ENCODE measurements around the gene NUP58. TPM values are rescaled to one million over a fixed set of nuclear protein-coding genes. Genes with fewer than 3 reads are reported as not detected.

The NUP58 gene
- total RNA-seq, 1 donor from 2014 or later, result 133 TPM

DNA sequence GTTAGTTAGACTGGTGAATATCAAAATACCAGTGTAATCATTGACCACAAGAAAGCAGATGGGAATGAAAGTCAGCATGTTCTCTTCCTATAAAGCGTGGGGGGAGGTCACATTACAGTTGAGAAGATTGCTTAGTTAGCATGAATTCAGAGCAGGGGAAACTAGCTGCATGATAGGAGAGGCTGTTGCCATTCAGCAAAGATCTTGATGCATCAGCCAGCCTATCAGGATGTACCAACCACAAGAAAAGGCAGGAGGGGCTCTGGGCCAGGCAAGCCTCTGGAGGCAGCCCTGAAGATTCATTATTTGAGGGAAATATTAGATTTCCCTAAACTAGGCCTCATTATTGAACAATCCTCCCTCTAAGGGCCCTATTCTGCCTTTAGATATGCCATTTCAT lies 9.1 kb upstream of the NUP58 start:
- FAIRE-seq (peak; percentile 47), DNase-seq (ENCODE audit: low read depth) (peak; percentile 35)
- TF ChIP-seq, protein P1, sequence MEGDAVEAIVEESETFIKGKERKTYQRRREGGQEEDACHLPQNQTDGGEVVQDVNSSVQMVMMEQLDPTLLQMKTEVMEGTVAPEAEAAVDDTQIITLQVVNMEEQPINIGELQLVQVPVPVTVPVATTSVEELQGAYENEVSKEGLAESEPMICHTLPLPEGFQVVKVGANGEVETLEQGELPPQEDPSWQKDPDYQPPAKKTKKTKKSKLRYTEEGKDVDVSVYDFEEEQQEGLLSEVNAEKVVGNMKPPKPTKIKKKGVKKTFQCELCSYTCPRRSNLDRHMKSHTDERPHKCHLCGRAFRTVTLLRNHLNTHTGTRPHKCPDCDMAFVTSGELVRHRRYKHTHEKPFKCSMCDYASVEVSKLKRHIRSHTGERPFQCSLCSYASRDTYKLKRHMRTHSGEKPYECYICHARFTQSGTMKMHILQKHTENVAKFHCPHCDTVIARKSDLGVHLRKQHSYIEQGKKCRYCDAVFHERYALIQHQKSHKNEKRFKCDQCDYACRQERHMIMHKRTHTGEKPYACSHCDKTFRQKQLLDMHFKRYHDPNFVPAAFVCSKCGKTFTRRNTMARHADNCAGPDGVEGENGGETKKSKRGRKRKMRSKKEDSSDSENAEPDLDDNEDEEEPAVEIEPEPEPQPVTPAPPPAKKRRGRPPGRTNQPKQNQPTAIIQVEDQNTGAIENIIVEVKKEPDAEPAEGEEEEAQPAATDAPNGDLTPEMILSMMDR (IDR thresholded peaks at IDR 0.05; ENCODE audit: insufficient read depth, low read length, severe bottlenecking), result no peak
- Histone ChIP-seq H3K36me3 (ENCODE audit: control insufficient read depth, insufficient read depth, low read length) (no peaks in the 10 kb centered on the region), H3K4me3 (ENCODE audit: low read depth, low read length) (no peak overlapping the region), H3K27me3 (ENCODE audit: control insufficient read depth, insufficient read depth, low read length) (no peaks in the 10 kb centered on the region)

DNA sequence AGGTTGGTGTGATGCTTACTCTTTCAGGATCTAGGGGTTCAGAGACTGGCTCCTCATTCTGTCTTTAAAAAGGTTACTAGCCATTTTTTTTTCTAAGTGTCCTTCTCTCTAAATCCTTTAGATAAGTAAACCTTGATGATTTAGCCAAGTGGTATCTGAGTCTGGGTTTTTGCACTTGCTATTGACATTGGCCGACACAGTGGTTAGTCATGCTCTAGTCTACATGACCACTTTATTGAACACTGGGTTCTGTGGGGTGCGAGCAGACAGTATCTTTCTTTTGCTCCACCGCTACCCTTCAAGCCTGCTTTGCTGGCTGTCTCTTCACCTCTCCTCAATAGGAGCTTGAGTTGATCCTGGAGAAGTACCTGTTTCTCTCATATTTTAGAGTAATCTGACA lies 6.2 kb upstream of the NUP58 start:
- TF ChIP-seq, protein P1 (IDR thresholded peaks at IDR 0.05; ENCODE audit: insufficient read depth, low read length, severe bottlenecking), result no peak
- no peaks in the 10 kb centered on the region for H3K27me3 ChIP-seq (ENCODE audit: control insufficient read depth, insufficient read depth, low read length)
- DNase-seq (ENCODE audit: low read depth) (peak; percentile 55), FAIRE-seq (no peak)
- H3K4me3 ChIP-seq (ENCODE audit: low read depth, low read length), result no peak overlapping the region
- H3K36me3 ChIP-seq (ENCODE audit: control insufficient read depth, insufficient read depth, low read length), result no peaks in the 10 kb centered on the region

DNA sequence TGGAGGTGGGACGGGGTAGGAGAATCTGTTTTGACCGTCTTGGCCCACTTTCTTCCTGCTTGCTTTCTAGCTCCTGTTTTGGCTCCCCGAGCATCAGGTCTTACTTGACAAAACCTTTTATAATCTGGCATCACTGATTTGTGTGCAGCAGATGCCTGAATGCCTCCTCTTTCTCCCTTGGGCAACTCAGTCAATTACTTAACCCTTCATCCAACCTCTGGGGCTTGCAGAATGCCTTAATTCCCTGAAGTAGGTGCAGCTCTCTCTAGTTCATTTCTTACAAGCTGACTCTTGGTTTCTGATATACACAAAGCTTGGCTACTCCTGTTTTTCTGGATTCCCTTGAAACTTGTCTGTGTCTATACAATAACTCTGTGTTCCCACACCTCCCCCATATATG lies 5.7 kb upstream of the NUP58 start:
- Histone ChIP-seq H3K36me3 (ENCODE audit: control insufficient read depth, insufficient read depth, low read length) (no peaks in the 10 kb centered on the region), H3K27me3 (ENCODE audit: control insufficient read depth, insufficient read depth, low read length) (no peaks in the 10 kb centered on the region), H3K4me3 (ENCODE audit: low read depth, low read length) (no peak overlapping the region)
- DNase-seq (ENCODE audit: low read depth), result no peak
- FAIRE-seq, result no peak
- TF ChIP-seq, protein P1 (IDR thresholded peaks at IDR 0.05; ENCODE audit: insufficient read depth, low read length, severe bottlenecking), result no peak

DNA sequence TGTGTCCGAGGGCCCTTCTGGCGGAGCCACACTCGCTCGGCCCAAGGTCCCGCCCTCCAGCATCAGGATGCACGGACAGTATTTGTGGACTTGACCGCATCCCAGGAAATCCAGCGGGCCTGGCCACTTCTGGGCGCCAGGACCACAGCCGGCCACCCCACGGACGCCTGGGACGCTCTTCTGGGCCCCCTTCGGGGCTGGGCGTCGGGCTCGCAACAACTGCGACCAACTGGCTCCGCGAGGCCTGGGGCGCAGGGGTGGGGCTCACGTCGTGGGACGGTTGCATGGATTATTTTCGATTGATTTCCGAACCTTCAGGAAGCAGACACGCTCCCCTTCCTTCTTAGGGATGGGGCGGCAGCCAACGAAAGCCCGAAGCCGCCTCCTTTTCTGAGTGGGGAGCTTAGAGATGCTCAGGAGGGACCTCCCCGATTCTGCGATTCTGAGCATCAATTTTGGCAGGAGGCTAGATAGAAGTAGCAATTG lies 521 bp upstream of the NUP58 start:
- Histone ChIP-seq H3K36me3 (ENCODE audit: control insufficient read depth, insufficient read depth, low read length) (no peaks in the 10 kb centered on the region), H3K27me3 (ENCODE audit: control insufficient read depth, insufficient read depth, low read length) (no peaks in the 10 kb centered on the region), H3K4me3 (ENCODE audit: low read depth, low read length) (peak overlapping the region; percentile 88)
- no peak for DNase-seq (ENCODE audit: low read depth)
- FAIRE-seq, result no peak
- TF ChIP-seq, protein P1 (IDR thresholded peaks at IDR 0.05; ENCODE audit: insufficient read depth, low read length, severe bottlenecking), result no peak

DNA sequence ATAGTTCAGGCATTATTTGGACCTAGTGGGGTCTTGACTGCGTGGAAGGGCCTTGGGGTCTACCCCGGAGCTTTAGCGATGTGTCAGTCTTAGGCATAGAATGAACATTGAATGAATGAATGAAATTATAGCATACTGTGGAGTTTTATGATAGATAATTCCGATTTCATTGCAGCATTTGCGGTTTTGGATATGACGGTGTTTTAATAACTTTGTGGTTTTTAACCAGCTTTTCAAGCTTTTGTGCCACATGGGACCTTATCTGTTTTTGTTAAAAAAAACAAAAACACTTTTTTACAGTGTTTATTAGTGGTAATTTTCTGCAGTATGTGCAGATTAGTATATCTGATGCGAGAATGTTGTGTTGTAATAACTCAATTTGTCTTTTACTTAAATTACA lies 696 bp downstream of the NUP58 start:
- Histone ChIP-seq H3K27me3 (ENCODE audit: control insufficient read depth, insufficient read depth, low read length) (no peaks in the 10 kb centered on the region), H3K4me3 (ENCODE audit: low read depth, low read length) (peak overlapping the region; percentile 88), H3K36me3 (ENCODE audit: control insufficient read depth, insufficient read depth, low read length) (no peaks in the 10 kb centered on the region)
- FAIRE-seq (no peak), DNase-seq (ENCODE audit: low read depth) (no peak)
- TF ChIP-seq, protein P1 (IDR thresholded peaks at IDR 0.05; ENCODE audit: insufficient read depth, low read length, severe bottlenecking), result no peak
